Chondrocyte (in vitro differentiated cells): ENCODE results near the gene ASTN2. TPM values are rescaled to one million over a fixed set of nuclear protein-coding genes. Genes with fewer than 3 reads are reported as not detected.

Source experiments
- DNase-seq: peaks from one replicate; pipeline ENCODE4 v3.0.0; 2021; ENCODE audit warnings: mixed read lengths, low spot score
- H3K27ac Mint-ChIP-seq: one replicate; pipeline ENCODE4 v1.8.0; 2021; ENCODE audit warnings: mild to moderate bottlenecking, moderate library complexity, mixed read lengths; ENCODE audit not compliant: unreplicated experiment
- H3K27me3 Mint-ChIP-seq: 2 replicates; pipeline ENCODE4 v1.8.0; 2021; ENCODE audit warnings: low read depth, mixed read lengths
- H3K36me3 Mint-ChIP-seq: 2 replicates; pipeline ENCODE4 v1.8.0; 2021; ENCODE audit warnings: low read depth, mixed read lengths
- H3K4me1 Mint-ChIP-seq: 2 replicates; pipeline ENCODE4 v1.8.0; 2021; ENCODE audit warnings: low read depth, mild to moderate bottlenecking, mixed read lengths
- H3K4me3 Mint-ChIP-seq: one replicate; pipeline ENCODE4 v1.8.0; 2021; ENCODE audit warnings: mild to moderate bottlenecking, moderate library complexity, mixed read lengths; ENCODE audit not compliant: unreplicated experiment
- H3K9me3 Mint-ChIP-seq: 2 replicates; pipeline ENCODE4 v1.8.0; 2021; ENCODE audit warnings: low read depth, mixed read lengths
- CTCF ChIP-seq: fragments of 200-600 bp; sonication (generic); IDR thresholded peaks from 2 replicates; pipeline ENCODE4 v1.5.0; 2021; ENCODE audit warnings: antibody characterized with exemption, mild to moderate bottlenecking, moderate library complexity
- total RNA-seq: library from RNA; stranded (reverse); gene quantifications from 3 replicates; pipeline ENCODE4 v1.2.1, GENCODE V29; 2021

The ASTN2 gene
- total RNA-seq, 1 donor from 2014 or later = 3.6 TPM

DNA sequence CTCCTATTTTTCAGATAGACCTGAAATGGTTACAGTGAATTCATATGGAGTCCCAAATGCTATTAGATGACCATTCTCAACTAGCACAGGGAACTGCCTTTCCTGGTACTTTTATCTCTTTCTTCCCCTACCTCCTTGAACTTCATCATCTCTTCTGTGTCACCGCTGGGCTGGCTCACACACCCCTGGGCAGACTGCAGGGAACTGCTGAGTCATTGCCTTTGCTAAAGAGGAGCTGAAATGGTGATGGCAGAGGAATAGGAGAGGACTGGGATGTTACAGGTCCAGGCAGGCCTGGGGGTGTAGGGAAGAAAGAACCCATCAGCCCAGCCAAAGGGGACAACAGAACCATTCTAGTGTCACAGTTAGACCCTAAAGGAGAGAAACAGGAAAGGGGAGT is 322.3 kb downstream of the ASTN2 start:
- Mint-ChIP-seq H3K4me3 (no peak overlapping the region), H3K27ac (no peak overlapping the region), H3K4me1 (peaks cover 7% of the 10 kb centered on the region), H3K9me3 (no peaks in the 10 kb centered on the region), H3K36me3 (no peaks in the 10 kb centered on the region), H3K27me3 (peaks cover 2% of the 10 kb centered on the region)
- DNase-seq = no peak
- TF ChIP-seq CTCF = no peak

DNA sequence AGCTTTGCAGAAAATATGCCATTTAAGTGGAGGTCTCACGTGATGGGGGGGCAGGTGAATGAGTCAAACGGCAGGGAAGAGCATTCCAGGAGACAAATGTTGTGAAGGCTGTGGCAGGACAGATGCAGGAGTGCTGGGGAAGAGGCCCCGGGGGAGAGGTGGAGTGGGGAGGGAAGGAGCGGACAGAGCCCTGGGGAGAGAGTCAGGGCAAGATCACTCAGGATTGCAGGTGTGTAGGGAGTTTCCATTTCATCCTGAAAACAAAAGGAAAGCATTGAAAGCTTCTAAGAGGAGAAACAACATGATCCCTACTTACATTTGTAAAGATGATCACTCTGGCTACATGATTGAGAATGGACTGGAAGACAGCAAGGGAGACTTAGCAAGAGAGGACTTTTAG is 323.3 kb downstream of the ASTN2 start:
- H3K4me3 Mint-ChIP-seq = no peak overlapping the region
- no peak for TF ChIP-seq CTCF
- no peak overlapping the region for H3K27ac Mint-ChIP-seq
- DNase-seq = no peak
- peaks cover under 1% of the 10 kb centered on the region for H3K27me3 Mint-ChIP-seq
- H3K4me1 Mint-ChIP-seq = peaks cover 7% of the 10 kb centered on the region
- H3K9me3 Mint-ChIP-seq = peaks cover 2% of the 10 kb centered on the region
- no peaks in the 10 kb centered on the region for H3K36me3 Mint-ChIP-seq

DNA sequence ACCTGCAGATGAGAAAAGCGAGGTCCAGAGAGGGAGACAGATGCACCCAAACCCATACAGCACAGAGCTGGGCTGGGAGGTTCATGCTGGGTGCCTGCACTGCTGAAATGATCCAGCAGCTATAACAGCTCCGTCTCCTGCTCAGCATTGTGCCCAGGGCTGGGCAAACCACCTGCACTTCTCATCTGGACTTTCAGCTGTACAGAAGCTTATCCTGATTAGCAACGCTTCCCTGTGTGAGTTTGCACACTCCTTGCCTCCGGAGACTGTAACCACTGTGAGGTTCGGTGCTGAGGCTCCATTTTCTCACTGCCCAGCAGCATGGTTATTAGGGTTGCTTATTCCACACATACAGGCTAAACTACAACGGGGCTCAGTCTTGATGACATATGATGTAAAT is 326.1 kb downstream of the ASTN2 start:
- no peak for DNase-seq
- H3K4me3 Mint-ChIP-seq = no peak overlapping the region
- peaks cover 4% of the 10 kb centered on the region for H3K4me1 Mint-ChIP-seq
- no peaks in the 10 kb centered on the region for H3K36me3 Mint-ChIP-seq
- H3K27ac Mint-ChIP-seq = no peak overlapping the region
- H3K9me3 Mint-ChIP-seq = peaks cover 3% of the 10 kb centered on the region
- H3K27me3 Mint-ChIP-seq = peaks cover 2% of the 10 kb centered on the region
- no peak for TF ChIP-seq CTCF

DNA sequence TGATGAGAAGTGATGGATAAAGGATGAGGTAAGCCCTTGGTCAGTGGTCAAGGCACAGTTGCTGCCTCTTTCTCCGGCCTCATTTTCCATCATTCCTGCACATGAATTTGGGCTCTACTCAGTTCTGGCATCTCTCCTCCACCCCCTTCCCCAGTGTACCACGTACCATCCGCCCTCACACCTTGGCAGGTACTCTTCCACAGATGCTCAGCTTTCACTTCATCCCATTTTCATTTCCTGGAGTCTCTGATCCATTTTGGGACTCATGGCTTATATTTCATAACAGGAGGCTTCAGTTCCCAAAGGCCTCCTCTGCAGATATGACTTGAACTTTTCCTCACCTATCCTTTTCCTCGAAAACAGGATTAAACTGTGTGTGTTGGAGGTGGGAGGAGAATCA is 326.7 kb downstream of the ASTN2 start:
- Mint-ChIP-seq H3K4me1 (no peaks in the 10 kb centered on the region), H3K27ac (no peak overlapping the region), H3K9me3 (peaks cover 3% of the 10 kb centered on the region), H3K4me3 (no peak overlapping the region), H3K36me3 (no peaks in the 10 kb centered on the region), H3K27me3 (peaks cover 2% of the 10 kb centered on the region)
- TF ChIP-seq CTCF = no peak
- DNase-seq = no peak

DNA sequence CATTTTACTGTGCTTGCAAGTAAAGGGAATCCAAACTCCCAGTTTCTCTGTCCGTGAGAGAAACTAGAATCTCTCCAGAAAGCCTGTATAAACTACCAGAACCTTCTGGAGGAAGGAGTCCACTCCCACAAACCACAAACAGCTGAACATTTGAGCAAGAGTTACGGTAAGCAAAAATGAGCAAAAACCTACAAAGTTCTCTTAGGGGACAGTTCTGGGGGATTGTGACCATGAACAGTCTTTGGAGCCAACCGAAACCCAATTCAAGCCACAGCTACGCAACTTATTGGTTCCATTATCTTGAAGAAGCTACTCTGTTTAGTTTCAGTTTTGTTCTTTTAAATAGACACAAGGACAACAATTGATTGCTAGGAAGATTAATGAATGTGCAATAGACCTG is 330.6 kb downstream of the ASTN2 start:
- no peaks in the 10 kb centered on the region for H3K4me1 Mint-ChIP-seq

More for the DNA sequence above, 330.6 kb downstream of the ASTN2 start:
- DNase-seq = no peak
- TF ChIP-seq CTCF = no peak
- H3K4me3 Mint-ChIP-seq = no peak overlapping the region
- peaks cover 9% of the 10 kb centered on the region for H3K27me3 Mint-ChIP-seq
- no peaks in the 10 kb centered on the region for H3K36me3 Mint-ChIP-seq
- H3K27ac Mint-ChIP-seq = no peak overlapping the region
- H3K9me3 Mint-ChIP-seq = peaks cover 3% of the 10 kb centered on the region
